Fibroblast of the conjunctiva (primary cell): ENCODE results near the gene SPZ1.
"Not testable (repeated sequence)": the region's sequence is repeated elsewhere in the genome, so short reads cannot be mapped to it uniquely, and the experiment has no call there.

Experiments used
- DNase-seq: peaks from one replicate; pipeline ENCODE4 v3.0.0-alpha.2; 2010; ENCODE audit warnings: low read depth

Gene SPZ1

DNA sequence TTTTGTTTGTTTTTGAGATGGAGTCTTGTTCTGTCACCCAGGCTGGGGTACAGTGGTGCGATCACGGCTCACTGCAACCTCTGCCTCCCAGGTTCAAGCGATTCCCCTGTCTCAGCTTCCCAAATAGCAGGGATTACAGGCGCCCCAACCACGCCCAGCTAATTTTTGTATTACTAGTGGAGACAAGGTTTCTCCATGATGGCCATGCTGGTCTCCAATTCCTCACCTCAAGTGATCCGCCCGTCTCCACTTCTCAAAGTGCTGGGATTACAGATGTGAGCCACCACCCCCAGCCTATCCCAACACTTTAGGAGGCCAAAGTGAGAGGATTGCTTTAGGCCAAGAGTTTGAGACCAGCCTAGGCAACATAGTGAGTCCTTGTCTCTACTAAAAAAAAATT, 19.3 kb downstream of the SPZ1 start:
- no peak for DNase-seq

DNA sequence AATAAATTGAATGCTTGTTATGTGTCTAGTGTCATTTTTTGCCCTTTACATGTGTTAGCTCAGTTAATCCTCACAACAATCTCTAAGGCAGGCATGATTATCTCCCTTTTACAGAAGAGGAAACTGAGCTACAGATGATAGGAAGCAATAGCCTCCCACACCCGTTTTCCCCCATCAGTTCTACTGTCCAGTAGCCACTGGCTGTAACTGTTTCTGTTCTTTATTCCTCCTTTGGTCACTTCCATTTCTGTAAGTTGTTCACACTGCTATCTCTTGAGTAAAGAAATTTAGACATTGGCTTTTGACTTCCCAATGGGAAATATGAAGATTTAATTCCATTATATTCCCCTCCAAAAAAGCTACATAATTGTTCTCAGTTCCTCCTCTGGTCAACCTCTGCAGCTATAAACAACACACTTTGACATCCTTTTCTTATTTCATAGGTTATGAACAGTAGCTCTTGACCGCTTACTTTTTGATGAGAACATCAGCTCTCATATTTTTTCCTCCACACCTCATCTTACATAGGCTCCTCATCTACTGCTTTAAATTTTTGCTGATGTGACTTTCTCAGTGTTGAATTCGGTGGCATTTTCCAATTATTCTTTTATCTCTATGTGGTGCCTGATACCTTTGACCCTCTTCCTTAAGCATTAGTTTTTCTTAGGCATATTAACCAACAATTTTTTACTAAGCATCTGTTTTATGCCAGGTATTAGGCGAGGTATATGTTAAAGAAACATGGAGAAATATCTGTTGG, 21.4 kb downstream of the SPZ1 start:
- no peak for DNase-seq

DNA sequence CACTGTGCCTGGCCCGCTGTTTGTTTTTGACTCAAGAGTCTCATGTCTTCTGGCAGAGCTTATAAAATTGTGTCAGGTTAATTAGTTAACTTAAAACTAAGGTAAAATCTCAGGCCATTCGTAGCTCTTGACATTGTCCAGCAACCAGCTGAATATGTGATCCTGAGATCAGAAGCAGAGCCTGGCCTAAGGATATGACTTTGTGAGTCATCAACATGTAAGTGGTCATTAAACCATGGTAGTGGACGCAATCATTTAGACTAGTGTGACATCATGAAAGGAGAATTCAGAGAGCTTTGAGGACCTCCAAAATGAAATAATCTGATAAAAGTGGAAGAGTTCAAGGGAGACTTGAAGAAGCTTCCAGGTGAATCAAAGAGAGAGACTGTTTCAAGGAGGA, 23.3 kb downstream of the SPZ1 start:
- no peak for DNase-seq

DNA sequence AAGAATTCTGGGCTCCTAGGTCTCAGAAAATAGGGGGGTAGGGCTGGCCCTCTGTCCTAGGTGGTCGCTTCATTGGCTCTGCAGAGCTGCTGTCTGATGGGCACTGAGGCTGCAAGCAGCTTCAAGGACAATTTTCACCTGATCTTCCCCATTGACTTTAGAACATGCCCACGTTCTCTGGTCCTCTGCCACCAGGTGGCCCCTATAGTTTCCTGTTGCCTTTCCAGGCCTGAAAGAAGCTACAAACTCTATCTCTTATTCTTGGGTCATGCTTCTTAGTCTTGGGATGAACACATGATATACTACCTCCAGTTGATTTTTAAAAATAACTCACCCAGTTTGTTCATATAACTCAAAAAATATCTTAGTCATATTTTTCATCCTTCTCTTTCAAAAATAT, 26.3 kb downstream of the SPZ1 start:
- no peak for DNase-seq

DNA sequence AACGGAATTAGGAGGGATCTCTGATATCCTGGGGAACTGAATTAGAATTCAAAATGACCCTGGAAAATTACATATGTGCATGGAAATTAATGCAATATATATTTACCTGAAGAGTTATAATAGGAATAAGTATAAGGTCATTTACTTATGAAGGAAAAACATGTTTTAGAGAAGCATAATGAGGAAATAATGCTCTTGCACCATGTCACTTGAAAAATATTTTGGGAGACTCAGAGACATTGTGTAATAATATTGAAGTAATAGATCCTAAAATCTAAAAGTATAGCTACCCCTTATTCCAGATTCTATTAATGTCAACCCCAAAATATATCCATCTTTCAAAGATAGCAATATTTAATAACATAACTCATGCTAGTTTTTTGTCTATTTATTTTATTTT, 28.4 kb downstream of the SPZ1 start:
- DNase-seq, result no peak

DNA sequence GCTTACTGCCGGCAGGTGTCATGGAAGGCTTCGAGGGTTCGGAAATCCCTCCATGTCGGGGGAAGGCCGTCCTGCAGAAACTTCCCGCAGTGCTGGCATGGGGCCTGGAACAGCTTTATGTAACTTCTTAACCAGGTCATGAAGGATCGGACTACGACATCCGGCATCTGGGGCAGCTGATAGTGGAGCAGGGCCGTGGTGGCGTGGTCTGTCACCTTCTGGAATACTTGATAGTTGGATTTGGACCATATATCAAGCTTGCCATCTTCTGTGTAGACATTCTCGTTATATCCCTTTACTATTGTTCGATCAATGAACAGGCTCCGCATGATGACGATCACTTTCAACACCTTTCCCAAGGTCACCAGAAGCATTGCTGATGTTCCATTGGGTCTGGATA, 31.2 kb downstream of the SPZ1 start:
- DNase-seq, result not testable (repeated sequence)

DNA sequence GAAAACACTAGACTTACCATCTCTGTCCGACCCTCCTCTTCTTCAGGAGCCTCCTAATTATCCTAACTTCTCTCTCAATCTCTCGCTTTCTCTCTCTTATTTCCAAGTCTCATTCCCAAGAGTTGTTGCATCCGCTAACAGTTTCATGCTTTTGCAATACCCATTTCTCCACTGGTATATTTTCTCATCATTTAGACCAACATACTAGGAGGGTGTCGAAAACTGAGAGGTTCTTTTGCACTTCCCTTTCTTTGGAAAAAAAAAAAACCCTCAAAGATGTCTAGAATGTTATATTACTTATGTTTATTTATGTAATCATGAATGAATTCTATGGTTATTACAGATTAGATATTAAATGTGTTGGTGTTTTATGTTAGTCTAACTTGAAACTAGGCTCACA, 35.9 kb downstream of the SPZ1 start:
- DNase-seq, result no peak

DNA sequence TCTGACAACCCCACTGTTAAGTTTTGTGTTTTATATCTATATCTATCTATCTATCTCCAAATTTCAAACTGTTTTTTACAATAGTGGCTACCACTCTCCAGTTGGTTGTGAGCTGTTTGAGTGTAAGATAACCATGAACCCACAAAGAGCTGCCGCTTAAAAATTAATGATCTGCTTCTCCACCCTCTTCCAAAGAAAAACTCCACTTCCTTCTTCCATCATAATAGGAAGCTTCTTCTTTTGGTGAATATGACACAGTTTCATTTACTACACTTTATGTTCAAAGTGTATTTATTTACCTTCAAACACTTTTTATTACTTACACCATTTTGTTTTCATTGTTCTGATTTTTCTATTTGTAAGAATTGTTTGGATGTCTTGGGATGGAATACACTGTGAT, 37.9 kb downstream of the SPZ1 start:
- DNase-seq, result no peak

DNA sequence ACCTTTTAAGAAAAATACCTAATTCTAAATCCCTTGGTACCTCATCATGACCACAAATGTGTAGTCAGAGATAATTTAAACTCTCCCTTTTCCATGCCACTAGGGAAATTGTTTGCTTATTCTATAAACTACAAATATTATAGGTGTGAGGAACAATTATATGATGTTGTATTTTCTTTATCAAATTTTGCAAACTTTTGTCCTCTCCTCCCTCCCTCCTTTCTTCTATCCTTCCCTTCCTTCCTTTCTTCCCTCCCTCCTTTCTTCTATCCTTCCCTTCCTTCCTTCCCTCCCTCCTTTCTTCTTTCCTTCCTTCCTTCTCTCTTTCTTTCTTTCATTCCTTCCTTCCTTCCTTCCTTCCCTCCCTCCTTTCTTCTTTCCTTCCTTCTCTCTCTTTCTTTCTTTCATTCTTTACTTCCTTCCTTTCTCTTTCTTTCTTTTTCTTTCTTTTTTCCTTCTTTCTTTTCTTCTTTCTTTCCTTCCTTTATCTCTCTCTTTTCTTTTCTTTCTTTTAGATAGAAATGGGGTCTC, 41.2 kb downstream of the SPZ1 start:
- DNase-seq, result no peak

DNA sequence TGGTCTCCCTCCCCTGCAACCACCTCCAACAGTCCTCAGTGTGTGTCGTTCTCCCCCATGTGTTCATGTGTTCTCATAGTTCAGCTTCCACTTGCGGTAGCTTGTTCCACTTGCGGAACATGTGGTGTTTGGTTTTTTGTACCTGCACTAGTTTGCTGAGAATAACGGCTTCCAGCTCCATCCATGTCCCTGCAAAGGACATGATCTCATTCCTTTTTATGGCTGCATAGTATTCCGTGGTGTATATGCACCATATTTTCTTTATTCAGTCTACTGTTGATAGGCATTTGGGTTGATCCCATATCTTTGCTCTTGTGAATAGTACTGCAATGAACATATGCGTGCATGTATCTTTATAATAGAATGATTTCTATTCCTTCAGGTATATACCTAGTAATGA, 45.1 kb downstream of the SPZ1 start:
- DNase-seq, result no peak

DNA sequence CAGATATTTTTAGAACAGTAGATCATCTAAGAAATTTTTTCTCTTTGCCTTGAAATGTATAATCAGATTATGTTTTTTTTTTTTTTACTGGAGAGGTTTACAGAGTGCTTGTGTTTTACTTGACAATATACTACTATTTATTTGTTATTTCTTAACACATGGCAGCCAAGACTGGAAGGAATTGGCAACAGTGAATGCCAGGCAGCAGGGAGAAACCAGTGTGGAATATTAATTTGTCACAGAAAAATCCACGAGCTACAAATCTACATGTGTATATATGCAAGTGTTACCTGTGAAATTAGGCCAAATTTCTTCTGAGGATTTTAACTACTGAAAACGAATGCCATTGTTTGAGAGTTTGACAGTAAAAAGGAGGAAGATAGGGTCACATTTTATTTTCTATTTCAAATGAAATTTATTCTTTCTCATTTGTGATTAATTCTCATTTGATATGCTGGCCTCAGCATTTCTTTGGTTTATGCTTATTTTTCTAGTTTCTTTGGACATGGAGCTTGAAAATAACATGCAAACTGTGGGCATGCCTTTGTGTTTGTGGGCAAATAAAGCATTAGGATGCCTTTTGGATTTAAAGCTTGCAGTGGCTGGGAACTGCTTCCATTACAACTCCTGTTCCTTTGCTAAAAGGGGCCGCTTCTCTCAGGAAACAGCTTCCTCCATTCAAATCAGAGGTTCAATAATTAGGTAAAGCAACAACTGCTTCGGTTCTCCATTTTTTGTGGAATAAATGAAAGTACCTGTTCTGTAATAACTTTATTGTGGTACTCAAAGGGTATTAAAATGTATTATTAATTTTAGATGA, 49.1 kb downstream of the SPZ1 start:
- no peak for DNase-seq

DNA sequence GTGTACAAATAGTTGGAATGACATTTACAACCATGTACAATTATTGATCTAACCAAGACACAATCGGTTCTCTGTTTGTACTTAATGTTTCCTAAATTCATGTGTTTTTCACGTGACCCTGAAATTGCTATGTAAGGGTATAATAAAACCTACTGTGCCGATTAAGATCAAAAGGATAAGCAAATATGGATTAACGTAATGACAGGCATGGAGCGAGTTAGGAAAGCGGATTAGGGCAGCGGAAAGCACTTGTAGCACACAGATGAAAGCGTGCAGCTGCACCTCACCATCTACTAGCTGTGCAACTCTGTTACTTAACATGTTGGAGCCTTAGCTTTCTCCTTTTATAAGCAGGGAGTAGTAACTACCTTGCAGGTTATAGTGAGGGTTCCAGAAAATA, 49.7 kb downstream of the SPZ1 start:
- DNase-seq, result no peak

DNA sequence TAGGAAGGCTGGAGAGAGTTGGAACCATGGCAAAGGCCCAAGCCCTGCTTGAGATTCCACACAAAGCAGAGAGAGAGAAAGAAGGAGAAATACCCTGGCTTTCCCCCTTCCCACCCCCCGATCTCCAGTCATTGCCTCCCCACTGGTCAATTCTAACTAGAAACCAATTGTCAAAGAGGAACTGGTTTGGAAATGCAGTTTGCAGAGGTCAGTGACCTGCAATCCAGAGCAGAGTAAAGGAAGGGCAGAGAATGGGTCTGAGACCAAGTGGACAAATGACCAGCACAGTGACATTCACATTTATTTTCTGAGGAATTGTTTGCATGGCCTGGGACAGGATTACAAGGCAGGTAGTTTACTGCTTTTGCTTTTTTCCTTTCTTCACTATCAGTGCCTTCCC, 50.6 kb downstream of the SPZ1 start:
- no peak for DNase-seq
